Gastroesophageal sphincter (tissue), 3 donors: ENCODE data around the gene ANGPTL5.

Experiments used
- EP300 ChIP-seq: sonication (generic); formaldehyde crosslinking; IDR thresholded peaks from one replicate; pipeline ENCODE4 v1.6.1; 2017; ENCODE audit warnings: antibody characterized with exemption, mild to moderate bottlenecking
- POLR2A ChIP-seq, 2 donors: fragments of 450-650 bp; IDR thresholded peaks; one replicate each; pipeline ENCODE4 v1.6.1; 2017; ENCODE audit warnings: antibody characterized with exemption in 2 of 2, mild to moderate bottlenecking in 2 of 2, moderate library complexity in 1 of 2
- POLR2AphosphoS5 ChIP-seq: sonication (generic); formaldehyde crosslinking; IDR thresholded peaks from one replicate; pipeline ENCODE4 v1.6.1; 2017; ENCODE audit warnings: antibody characterized with exemption
- TF ChIP-seq, protein P1 (sequence below), 4 experiments: fragments of 200-600 bp in 2 of 4; fragments of 450-650 bp in 2 of 4; sonication (generic) in 1 of 4; IDR thresholded peaks; one replicate each; pipeline ENCODE4 v1.5.1; 2017 to 2019; ENCODE audit warnings: antibody characterized with exemption in 4 of 4, mild to moderate bottlenecking in 2 of 4, moderate library complexity in 2 of 4

- TF ChIP-seq, protein P1, sequence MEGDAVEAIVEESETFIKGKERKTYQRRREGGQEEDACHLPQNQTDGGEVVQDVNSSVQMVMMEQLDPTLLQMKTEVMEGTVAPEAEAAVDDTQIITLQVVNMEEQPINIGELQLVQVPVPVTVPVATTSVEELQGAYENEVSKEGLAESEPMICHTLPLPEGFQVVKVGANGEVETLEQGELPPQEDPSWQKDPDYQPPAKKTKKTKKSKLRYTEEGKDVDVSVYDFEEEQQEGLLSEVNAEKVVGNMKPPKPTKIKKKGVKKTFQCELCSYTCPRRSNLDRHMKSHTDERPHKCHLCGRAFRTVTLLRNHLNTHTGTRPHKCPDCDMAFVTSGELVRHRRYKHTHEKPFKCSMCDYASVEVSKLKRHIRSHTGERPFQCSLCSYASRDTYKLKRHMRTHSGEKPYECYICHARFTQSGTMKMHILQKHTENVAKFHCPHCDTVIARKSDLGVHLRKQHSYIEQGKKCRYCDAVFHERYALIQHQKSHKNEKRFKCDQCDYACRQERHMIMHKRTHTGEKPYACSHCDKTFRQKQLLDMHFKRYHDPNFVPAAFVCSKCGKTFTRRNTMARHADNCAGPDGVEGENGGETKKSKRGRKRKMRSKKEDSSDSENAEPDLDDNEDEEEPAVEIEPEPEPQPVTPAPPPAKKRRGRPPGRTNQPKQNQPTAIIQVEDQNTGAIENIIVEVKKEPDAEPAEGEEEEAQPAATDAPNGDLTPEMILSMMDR (IDR thresholded peaks at IDR 0.05), result no peak
- TF ChIP-seq POLR2A (IDR thresholded peaks at IDR 0.05), result no peak
- TF ChIP-seq EP300, result no peak
- TF ChIP-seq POLR2AphosphoS5, result no peak
These were observed 7.2 kb upstream of the ANGPTL5 start for GRCh38 chr11:101923554-101923953.
